Measurements from ENCODE around the gene TAX1BP1.
A peak's percentile ranks its signal among the peaks of the same experiment; 100 is the strongest.

Gene TAX1BP1

DNA sequence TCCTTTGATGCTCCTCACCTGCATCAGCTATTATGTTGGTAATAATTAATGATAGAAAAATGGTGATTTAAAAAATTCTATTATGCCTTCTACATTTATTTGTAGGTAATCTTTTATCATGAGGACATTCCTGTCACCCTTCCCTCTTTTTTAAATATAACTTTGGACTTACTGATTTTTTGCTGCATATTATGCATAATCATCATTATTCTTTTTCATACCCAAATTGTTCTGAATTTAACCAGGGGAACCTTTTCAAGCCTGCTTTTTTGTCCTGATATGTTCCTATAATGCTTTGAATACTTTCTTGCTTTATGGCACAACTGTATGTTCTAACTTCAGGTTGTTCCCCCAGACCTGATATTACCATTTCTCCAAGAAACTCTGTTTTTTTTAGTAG lies 48.5 kb downstream of the TAX1BP1 start:
- no peak overlapping the region for H3K4me3 Mint-ChIP-seq
- no peaks in the 10 kb centered on the region for H3K27me3 Mint-ChIP-seq
- DNase-seq: no peak
- no peaks in the 10 kb centered on the region for H3K9me3 Mint-ChIP-seq
- no peak for ATAC-seq
- H3K4me1 Mint-ChIP-seq: peaks cover 6% of the 10 kb centered on the region
- H3K27ac Mint-ChIP-seq: no peak overlapping the region

DNA sequence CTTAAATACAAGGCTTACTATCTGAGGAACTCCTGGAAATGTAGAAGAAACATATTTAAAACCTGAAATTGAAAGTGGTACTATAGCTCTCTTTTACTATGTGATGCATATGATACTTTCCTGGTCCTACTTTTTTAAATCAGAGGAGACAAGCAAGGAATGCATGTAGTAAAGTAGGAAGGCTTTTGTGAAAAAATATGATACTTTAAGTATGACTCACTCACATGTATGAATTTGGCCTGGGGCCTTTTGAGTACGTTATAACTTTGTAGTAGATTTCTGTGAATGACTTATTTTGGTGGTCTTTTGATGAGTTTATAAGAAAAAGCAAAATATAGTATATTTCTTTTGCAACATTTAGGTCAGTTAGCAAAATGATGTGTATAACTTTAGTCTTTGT lies 53.8 kb downstream of the TAX1BP1 start:
- no peak for ATAC-seq
- no peaks in the 10 kb centered on the region for H3K27me3 Mint-ChIP-seq

DNA sequence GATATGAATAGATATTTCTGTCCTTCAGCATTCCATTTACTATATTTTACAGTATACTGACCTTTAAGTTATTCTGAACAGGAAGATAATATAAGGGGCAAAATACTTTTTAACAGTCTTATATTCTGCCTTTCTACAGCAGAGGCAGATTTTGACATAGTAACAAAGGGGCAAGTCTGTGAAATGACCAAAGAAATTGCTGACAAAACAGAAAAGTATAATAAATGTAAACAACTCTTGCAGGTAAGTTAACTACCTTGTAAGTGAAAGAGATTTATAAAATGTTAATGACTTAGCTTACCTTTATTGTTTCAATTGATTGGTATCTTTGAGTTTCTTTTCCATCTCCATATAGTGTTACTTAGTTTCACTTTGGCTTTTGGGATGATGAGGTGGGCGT lies 56.0 kb downstream of the TAX1BP1 start:
- no peaks in the 10 kb centered on the region for H3K9me3 Mint-ChIP-seq
- no peaks in the 10 kb centered on the region for H3K27me3 Mint-ChIP-seq
- H3K4me1 Mint-ChIP-seq: no peaks in the 10 kb centered on the region
- ATAC-seq (no peak), DNase-seq (no peak)
- H3K27ac Mint-ChIP-seq: peak overlapping the region in 1 of 2 donors; percentile 73
- no peak overlapping the region for H3K4me3 Mint-ChIP-seq

More for the DNA sequence above, 53.8 kb downstream of the TAX1BP1 start:
- no peak overlapping the region for H3K27ac Mint-ChIP-seq
- H3K4me3 Mint-ChIP-seq: no peak overlapping the region
- no peaks in the 10 kb centered on the region for H3K9me3 Mint-ChIP-seq
- no peak for DNase-seq
- no peaks in the 10 kb centered on the region for H3K4me1 Mint-ChIP-seq

DNA sequence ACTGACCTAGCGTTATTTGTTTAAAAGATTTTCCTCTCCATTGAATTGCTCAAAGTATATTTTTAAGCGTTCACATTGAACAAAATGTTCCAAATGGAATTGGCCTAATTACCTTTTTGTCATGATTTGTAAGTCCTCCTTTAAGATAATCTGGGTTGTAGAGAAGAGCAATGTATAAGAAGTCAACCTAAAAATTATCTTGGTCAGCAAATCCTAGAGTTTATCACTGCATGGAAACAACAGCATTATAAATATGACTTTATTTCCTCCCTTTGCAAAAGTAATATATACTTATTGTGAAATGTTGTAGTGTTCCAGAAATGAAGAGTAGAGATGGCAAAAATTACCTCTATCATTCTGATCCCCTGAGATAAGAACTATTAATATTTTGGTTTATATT lies 59.2 kb downstream of the TAX1BP1 start:
- Mint-ChIP-seq H3K27ac (no peak overlapping the region), H3K4me3 (no peak overlapping the region), H3K9me3 (no peaks in the 10 kb centered on the region), H3K27me3 (no peaks in the 10 kb centered on the region), H3K4me1 (no peaks in the 10 kb centered on the region)
- DNase-seq (no peak), ATAC-seq (no peak)

DNA sequence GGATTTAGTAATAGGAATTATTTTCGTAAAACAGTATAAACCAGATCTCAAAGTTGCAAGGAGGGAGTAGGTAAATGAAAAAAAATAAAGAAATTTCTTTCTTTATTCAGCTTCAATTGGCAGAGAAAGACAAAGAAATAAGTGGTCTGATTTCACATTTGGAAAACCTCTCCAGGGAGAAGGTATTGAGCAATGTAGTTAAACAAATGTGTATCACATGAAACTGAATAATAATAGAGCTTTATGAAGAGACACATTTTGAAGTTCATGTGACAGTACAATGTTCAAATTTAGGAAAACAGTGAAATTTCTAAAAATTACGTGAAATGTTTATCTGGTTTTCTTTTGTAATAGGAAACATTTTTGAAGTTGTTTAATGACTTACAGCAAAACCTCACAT lies 63.0 kb downstream of the TAX1BP1 start:
- no peak for ATAC-seq
- Mint-ChIP-seq H3K27me3 (no peaks in the 10 kb centered on the region), H3K27ac (no peak overlapping the region), H3K4me3 (no peak overlapping the region), H3K9me3 (no peaks in the 10 kb centered on the region), H3K4me1 (no peaks in the 10 kb centered on the region)
- DNase-seq: no peak

DNA sequence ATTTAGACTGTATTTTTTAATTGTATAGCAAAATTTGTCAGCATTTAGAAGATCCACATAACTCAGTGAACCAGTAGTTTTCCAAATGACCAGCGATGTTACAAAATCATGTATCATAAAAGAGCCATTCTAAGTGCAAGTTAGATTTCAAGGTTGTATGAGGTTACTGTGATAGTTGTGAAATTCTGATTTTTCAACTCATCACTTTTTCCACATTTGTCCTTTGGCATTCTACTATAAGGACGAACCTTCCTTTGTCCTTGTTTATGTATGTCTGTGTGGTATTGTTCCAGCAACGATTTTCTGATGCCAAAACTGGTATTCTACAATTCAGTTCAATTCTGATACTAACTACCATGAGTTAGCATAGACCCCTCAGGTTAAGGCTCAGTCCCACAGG lies 64.2 kb downstream of the TAX1BP1 start:
- ATAC-seq (no peak), DNase-seq (no peak)
- Mint-ChIP-seq H3K27ac (no peak overlapping the region), H3K27me3 (no peaks in the 10 kb centered on the region), H3K9me3 (no peaks in the 10 kb centered on the region), H3K4me1 (peaks cover 5% of the 10 kb centered on the region), H3K4me3 (no peak overlapping the region)

DNA sequence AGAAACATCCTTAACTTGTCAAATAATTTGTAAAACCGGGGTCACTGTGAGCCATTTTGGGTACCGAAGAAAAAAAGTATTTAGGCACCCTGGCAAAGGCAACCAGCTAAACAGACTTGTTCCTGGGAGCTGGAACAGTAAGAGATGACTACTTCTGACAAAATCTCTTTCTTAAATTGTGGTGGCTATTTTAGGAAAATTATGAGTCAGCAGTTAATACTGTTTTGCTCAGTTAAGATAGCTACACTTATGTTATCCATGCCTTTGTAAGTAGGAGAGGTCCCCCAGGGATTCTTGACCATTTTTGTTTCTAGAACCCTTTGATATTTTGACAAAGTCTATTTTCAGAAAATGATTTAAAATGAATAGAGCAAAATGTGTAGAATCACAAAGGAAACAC lies 68.7 kb downstream of the TAX1BP1 start:
- DNase-seq (no peak), ATAC-seq (no peak)
- H3K9me3 Mint-ChIP-seq: no peaks in the 10 kb centered on the region
- no peak overlapping the region for H3K27ac Mint-ChIP-seq
- no peaks in the 10 kb centered on the region for H3K27me3 Mint-ChIP-seq
- no peak overlapping the region for H3K4me3 Mint-ChIP-seq
- H3K4me1 Mint-ChIP-seq: peaks cover 5% of the 10 kb centered on the region

DNA sequence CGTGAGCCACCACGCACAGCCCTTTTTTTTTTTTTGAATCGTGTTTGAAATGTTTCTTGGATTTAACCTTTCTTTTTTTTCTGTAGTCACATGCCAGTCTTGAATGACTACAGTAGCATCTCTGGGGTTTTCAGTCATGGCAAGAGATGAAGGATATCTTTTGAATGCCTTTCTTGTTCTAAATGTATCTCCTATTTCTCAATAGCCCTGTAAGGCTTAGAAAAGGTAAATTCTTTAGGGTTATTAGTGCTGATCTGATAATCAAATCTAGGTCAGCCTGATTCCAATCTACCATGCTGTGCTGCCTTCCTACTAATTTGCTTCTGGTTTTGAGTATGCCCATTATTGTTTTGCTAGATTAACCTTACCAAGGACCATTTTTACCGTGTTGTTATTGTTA lies 70.2 kb downstream of the TAX1BP1 start:
- ATAC-seq (no peak), DNase-seq (no peak)
- H3K9me3 Mint-ChIP-seq: no peaks in the 10 kb centered on the region
- peak overlapping the region in 1 of 2 donors; percentile 35 for H3K27ac Mint-ChIP-seq
- no peaks in the 10 kb centered on the region for H3K27me3 Mint-ChIP-seq
- no peak overlapping the region for H3K4me3 Mint-ChIP-seq
- H3K4me1 Mint-ChIP-seq: peaks cover 5% of the 10 kb centered on the region

DNA sequence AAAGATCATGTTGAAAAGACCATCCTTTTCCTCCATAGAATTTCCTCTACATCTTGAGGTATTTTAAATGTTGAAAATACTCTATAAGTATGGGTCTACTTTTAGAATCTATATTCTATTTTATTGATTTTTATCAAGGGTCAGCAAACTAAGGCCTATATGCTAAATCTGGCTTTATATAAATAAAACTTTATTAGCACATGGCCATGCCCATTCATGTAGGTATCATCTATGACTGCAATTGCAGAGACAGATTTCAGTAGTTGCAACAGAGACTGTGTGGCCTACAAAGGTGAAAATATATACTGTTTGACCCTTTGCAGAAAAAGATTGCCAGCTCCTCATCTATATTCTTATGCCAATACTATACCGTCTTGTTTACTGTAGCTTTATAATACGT lies 72.7 kb downstream of the TAX1BP1 start:
- Mint-ChIP-seq H3K27me3 (no peaks in the 10 kb centered on the region), H3K4me3 (no peak overlapping the region), H3K27ac (no peak overlapping the region), H3K4me1 (peaks cover 5% of the 10 kb centered on the region), H3K9me3 (no peaks in the 10 kb centered on the region)
- no peak for DNase-seq
- ATAC-seq: no peak

DNA sequence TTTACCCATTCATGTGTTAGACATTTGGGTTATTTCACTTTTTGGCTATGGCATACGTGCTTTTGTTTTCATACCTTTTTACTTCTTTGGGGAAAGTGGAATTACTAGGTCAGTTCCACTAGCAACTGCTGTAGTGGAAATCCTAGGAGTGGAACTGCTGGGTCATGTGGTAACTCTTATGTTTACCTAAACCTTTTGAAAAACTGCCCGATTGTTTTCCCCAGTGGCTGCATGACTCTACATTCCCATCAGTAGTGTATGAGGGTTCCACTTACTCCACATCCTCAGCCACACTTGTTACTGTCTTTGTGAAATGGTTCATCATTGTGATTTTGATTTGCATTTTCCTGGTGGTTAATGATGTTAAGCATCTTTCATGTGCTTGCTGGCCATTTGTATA lies 82.3 kb downstream of the TAX1BP1 start:
- Mint-ChIP-seq H3K27ac (no peak overlapping the region), H3K4me3 (no peak overlapping the region), H3K9me3 (no peaks in the 10 kb centered on the region), H3K27me3 (no peaks in the 10 kb centered on the region), H3K4me1 (no peaks in the 10 kb centered on the region)
- DNase-seq (no peak), ATAC-seq (no peak)

DNA sequence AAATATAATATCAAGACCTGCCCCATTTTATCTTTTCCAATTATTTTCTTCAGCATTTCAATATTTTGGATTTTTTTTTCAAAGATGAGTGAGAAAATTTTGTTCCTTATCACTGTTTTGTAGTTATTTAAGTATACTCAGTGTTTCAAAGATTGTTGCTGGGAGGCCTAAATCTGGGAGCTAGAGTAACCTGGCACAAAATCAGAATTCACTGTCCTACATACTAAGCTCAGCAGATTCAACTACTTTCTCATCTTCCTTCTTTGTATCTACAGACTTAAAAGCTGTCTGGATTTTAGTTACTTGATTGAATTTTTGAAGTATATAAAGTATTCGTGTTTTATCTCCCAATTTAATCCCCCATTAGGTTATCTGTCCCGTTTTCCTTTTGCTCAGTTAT lies 85.9 kb downstream of the TAX1BP1 start:
- ATAC-seq: no peak
- Mint-ChIP-seq H3K4me3 (no peak overlapping the region), H3K9me3 (no peaks in the 10 kb centered on the region), H3K27me3 (no peaks in the 10 kb centered on the region), H3K4me1 (no peaks in the 10 kb centered on the region), H3K27ac (no peak overlapping the region)
- DNase-seq: no peak

DNA sequence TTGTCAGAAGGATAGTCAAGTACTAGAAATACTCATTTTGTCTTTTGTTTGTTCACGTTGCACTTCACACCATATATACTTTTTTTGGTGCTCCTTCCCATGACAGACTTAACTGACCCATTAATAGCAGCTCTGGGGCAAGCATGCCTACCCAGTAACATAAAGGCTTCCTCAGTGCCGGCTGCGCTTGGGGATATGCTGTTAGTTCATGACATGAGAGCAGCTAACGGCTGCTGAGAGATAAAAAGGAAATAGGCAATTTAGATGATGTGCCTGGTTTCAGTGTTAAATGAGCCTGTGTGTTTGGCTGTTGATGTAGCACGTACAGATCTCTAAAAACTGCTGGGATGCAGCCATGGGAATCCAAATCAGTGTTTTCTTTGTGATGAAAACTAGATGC lies 86.4 kb downstream of the TAX1BP1 start:
- Mint-ChIP-seq H3K4me3 (no peak overlapping the region), H3K27ac (no peak overlapping the region), H3K27me3 (no peaks in the 10 kb centered on the region), H3K4me1 (no peaks in the 10 kb centered on the region), H3K9me3 (no peaks in the 10 kb centered on the region)
- ATAC-seq (no peak), DNase-seq (no peak)

DNA sequence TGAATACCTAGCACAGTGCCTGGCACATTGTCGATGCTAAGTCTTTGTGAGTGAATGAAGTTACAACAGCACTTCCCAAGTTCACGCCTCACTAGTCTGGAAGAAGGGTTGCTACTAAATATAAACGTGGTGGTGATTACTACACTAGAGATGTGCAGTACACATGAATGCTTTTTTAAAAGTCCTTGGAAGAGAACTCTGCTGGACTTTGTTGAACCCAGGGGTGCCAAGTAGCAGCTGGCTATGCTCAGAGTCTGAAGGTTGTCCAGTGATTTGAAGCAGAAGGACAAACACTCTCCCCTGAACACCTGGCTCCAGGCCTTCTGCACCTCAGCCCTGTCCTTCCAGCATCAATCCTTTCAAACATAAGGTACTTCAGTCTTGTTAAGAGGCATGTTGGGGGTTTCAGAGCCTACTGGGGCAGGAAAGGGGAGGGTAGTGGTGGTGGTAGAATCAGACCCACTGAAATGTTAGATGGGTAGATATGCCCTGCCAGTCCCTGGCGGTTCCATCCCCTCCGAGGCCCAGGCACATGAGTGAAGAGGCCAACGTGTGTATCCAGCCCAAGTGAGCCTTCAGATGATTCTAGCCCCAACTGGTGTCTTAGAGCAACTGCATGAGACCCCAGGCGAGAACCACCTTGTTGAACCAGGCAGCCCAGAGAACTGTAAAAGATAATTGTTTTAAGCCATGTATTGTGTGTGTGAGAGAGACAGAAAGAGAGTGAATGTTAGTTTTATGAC lies 94.4 kb downstream of the TAX1BP1 start:
- Mint-ChIP-seq H3K27me3 (no peaks in the 10 kb centered on the region), H3K27ac (no peak overlapping the region)
- DNase-seq: no peak

DNA sequence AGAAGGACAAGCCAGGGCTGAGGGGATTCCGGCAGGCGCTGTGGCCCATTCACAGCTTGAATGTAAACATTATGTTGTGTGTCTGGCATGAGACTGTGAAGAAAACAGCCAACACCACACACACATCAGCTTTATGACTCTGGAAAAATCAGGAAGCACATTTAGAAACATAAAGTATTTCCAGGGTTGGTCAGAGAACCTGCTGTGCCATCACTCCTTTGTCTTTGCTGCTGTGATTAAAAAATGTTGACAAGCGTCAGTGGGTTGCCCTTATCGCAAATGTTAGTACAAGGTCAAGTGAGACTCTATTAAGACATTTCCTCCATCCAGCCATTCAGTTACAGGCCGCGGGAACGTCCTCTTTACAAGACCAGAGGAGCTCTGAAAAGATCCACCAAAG lies 95.4 kb downstream of the TAX1BP1 start:
- ATAC-seq (no peak), DNase-seq (no peak)
- Mint-ChIP-seq H3K4me3 (no peak overlapping the region), H3K27me3 (no peaks in the 10 kb centered on the region), H3K27ac (no peak overlapping the region), H3K9me3 (no peaks in the 10 kb centered on the region), H3K4me1 (peaks cover 7% of the 10 kb centered on the region)

More for the DNA sequence above, 94.4 kb downstream of the TAX1BP1 start:
- peak; percentile 23 for ATAC-seq
- H3K4me3 Mint-ChIP-seq: no peak overlapping the region
- H3K4me1 Mint-ChIP-seq: no peaks in the 10 kb centered on the region
- H3K9me3 Mint-ChIP-seq: no peaks in the 10 kb centered on the region

DNA sequence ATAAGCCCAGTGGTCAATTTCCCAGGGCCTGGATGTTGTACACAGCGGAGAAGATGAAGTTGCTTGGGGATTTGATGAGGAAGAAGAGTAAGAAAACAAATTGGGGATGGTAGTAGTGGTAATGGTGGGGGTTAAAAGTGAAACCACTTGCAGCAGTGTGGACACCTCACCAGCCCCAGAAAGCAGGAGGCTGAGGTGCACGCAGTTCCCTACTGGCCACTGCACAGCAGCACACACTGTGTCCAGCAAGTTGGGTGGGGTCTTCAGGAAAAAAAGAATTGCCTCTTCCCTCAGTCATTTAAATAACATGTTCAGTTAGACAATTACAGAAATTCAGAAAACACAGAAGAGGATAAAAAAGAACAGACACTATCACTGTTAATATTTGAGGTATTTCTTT lies 96.6 kb downstream of the TAX1BP1 start:
- ATAC-seq (no peak), DNase-seq (no peak)
- Mint-ChIP-seq H3K4me1 (peaks cover 15% of the 10 kb centered on the region), H3K4me3 (no peak overlapping the region), H3K27me3 (no peaks in the 10 kb centered on the region), H3K9me3 (no peaks in the 10 kb centered on the region), H3K27ac (peak overlapping the region in 1 of 2 donors; percentile 60)

DNA sequence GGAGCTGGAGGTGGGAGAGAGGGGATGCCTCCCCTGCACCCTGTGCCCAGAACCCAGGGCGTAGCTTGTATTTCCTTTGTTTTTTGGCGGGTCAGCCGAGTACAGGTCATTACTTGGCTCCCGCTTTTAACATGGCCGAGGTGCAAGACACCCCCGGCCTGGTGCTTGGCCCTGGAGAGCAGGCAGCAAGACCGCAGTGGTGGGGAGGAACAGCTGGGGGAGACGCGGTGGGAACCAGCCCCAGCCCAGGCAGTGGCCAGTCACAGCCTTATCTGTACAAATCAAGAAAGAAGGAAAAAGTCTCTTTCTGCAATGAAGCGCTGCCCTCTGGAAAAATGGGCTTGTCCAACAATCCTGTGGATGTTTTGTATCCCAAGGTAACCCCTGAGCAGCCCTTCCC lies 99.1 kb downstream of the TAX1BP1 start:
- Mint-ChIP-seq H3K27ac (no peak overlapping the region), H3K4me1 (peaks cover 15% of the 10 kb centered on the region), H3K4me3 (no peak overlapping the region), H3K27me3 (no peaks in the 10 kb centered on the region), H3K9me3 (no peaks in the 10 kb centered on the region)
- DNase-seq: no peak
- ATAC-seq: no peak

DNA sequence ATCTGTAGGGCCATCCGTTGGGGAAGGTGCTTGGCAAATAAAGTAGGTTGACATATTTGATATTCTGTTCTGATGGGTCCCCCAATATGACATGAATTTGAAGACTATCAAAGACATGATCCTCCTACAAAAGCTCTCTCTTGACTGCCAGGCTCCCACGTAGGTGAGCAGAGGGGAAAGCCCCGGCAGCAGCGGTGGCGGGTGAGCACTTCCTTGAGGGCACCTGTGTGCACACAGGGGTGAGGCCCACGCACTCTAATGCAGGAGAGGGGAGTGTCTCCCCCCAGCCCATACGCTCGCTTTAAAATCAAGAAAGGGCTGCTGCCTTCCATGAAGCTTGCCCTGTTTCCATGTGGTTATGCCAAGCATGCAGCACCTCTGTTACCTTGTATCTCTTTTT lies 100.4 kb downstream of the TAX1BP1 start:
- no peaks in the 10 kb centered on the region for H3K9me3 Mint-ChIP-seq
- peaks cover 15% of the 10 kb centered on the region for H3K4me1 Mint-ChIP-seq
- ATAC-seq (peak; percentile 78), DNase-seq (peak in 1 of 2 donors; percentile 13)
- peak overlapping the region in 1 of 2 donors; percentile 48 for H3K27ac Mint-ChIP-seq
- no peaks in the 10 kb centered on the region for H3K27me3 Mint-ChIP-seq
- peak overlapping the region in 1 of 2 donors; percentile 34 for H3K4me3 Mint-ChIP-seq
